Breast epithelium (tissue), 4 donors: ENCODE measurements around the gene MARCHF9. TPM values are rescaled to one million over a fixed set of nuclear protein-coding genes. Genes with fewer than 3 reads are reported as not detected.

ENCODE experiments used
- DNase-seq, 2 donors: peaks; one replicate each; pipeline ENCODE4 v3.0.0-alpha.2; 2019; ENCODE audit warnings: low spot score in 2 of 2
- H3K27ac ChIP-seq, 2 donors: fragments of 200-600 bp; sonication (generic) in 1 of 2; one replicate each; pipeline ENCODE4 v1.5.1; 2016 to 2019; ENCODE audit warnings: mild to moderate bottlenecking in 1 of 2
- H3K27me3 ChIP-seq, 2 donors: fragments of 200-600 bp; sonication (generic) in 1 of 2; one replicate each; pipeline versions ENCODE4 v1.5.1 to v1.6.0; 2017 to 2019; ENCODE audit warnings: control low read depth in 1 of 2, mild to moderate bottlenecking in 1 of 2
- H3K36me3 ChIP-seq: fragments of 200-600 bp; one replicate; pipeline ENCODE4 v1.5.1; 2019
- H3K4me1 ChIP-seq, 2 donors: fragments of 200-600 bp; sonication (generic); one replicate each; pipeline ENCODE4 v1.5.1; 2016 to 2019; ENCODE audit warnings: control low read depth in 1 of 2
- H3K4me3 ChIP-seq, 3 donors: fragments of 200-600 bp; sonication (generic); 1 replicate in 2 of 3; 2 replicates in 1 of 3; pipeline ENCODE4 v1.5.1; 2016 to 2019; ENCODE audit warnings: mild to moderate bottlenecking in 3 of 3, moderate library complexity in 2 of 3
- H3K9me3 ChIP-seq, 2 donors: fragments of 200-600 bp; sonication (generic) in 1 of 2; one replicate each; pipeline ENCODE4 v1.5.1; 2016 to 2019; ENCODE audit warnings: control low read depth in 1 of 2
- CTCF ChIP-seq, 3 donors: fragments of 450-650 bp; IDR thresholded peaks; one replicate each; pipeline ENCODE4 v1.5.1; 2016 to 2017; ENCODE audit warnings: antibody characterized with exemption in 3 of 3, mild to moderate bottlenecking in 3 of 3, moderate library complexity in 3 of 3
- POLR2A ChIP-seq: fragments of 450-650 bp; IDR thresholded peaks from one replicate; pipeline ENCODE4 v1.6.1; 2016; ENCODE audit warnings: antibody characterized with exemption, mild to moderate bottlenecking, moderate library complexity
- POLR2AphosphoS5 ChIP-seq, 3 donors: sonication (generic); formaldehyde crosslinking; IDR thresholded peaks; one replicate each; pipeline ENCODE4 v1.6.1; 2017; ENCODE audit warnings: antibody characterized with exemption in 3 of 3
- intact Hi-C: fragments of 100-400 bp; cut with DNase I; formaldehyde crosslinking; loops from one replicate; pipeline ENCODE4 v1.15.1; 2023; ENCODE audit warnings: low total_unique reads
- total RNA-seq, 3 donors: library from RNA; depleted of rRNA; stranded (reverse); fragments of >200 nt; gene quantifications; one replicate each; pipeline ENCODE4 v1.1.0, GENCODE V29; 2016

Gene MARCHF9
- total RNA-seq, 3 donors from 2014 or later: 6.9 to 9.8 (median 7.5) TPM

GRCh38 chr12:57731411-57732080, 23.4 kb upstream of the MARCHF9 start:
- H3K4me1 ChIP-seq: peaks cover under 1 to 4% of the 10 kb centered on the region in 2 donors
- DNase-seq: no peak
- intact Hi-C loops: no loop called here
- H3K27me3 ChIP-seq: peaks cover 0 to 12% of the 10 kb centered on the region in 2 donors
- no peak overlapping the region for H3K27ac ChIP-seq
- no peaks in the 10 kb centered on the region for H3K36me3 ChIP-seq
- no peak for TF ChIP-seq POLR2AphosphoS5 (IDR thresholded peaks at IDR 0.05)
- no peak for TF ChIP-seq POLR2A
- no peak for TF ChIP-seq CTCF (IDR thresholded peaks at IDR 0.05)
- H3K9me3 ChIP-seq: no peaks in the 10 kb centered on the region
- no peak overlapping the region for H3K4me3 ChIP-seq

GRCh38 chr12:57732270-57732669, 22.6 kb upstream of the MARCHF9 start:
- no peak overlapping the region for H3K27ac ChIP-seq
- H3K36me3 ChIP-seq: no peaks in the 10 kb centered on the region
- H3K4me1 ChIP-seq: peaks cover 6 to 11% of the 10 kb centered on the region in 2 donors
- no peak overlapping the region for H3K4me3 ChIP-seq
- peaks cover 3 to 19% of the 10 kb centered on the region in 2 donors for H3K27me3 ChIP-seq
- no peak for TF ChIP-seq POLR2A
- no peak for TF ChIP-seq CTCF (IDR thresholded peaks at IDR 0.05)
- TF ChIP-seq POLR2AphosphoS5 (IDR thresholded peaks at IDR 0.05): no peak
- DNase-seq: no peak
- intact Hi-C loops: no loop called here
- no peaks in the 10 kb centered on the region for H3K9me3 ChIP-seq

DNA sequence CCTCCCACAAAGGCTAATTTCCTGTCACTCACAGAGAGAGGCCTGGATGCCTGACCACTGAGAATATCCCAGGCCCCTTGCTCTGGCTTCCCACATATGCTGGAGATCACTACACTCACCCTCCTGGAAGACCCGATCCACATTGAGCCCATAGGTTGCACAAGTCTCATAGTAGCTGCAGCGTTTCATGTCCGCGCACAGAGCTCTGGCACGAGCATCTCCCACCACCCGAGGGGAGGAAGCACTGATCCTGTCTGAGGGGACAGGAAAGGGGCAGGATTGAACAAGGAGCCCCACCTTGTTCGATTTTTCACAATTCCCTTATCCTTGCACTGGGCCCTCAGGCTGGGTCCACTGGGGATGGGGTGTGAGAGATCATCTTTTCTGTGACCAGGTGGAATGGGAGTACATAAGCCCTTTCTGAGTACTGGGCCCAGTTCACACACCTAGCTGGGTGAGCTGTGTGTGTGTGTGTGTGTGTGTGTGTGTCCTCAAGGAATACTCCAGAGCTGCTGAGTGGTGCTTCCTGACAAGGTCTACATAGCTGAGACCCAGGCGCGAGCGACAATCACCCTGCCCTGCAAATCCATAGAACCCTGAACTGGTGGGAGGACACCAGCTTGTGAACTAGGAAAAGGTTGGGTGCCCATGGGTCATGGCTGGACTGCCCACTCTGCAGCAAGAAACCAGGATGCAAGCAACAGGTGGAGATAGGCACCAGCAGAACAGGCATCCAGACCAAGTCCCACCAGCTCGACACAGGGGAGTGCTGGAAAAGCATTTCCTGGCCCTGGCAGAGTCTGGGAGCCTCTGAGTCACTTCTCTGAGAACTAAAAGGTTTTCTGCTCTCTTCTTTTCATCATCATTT, 21.9 kb upstream of the MARCHF9 start:
- Histone ChIP-seq H3K4me3 (no peak overlapping the region), H3K9me3 (no peaks in the 10 kb centered on the region), H3K27ac (no peak overlapping the region), H3K4me1 (peaks cover 9 to 15% of the 10 kb centered on the region in 2 donors), H3K27me3 (peaks cover 5 to 26% of the 10 kb centered on the region in 2 donors), H3K36me3 (no peaks in the 10 kb centered on the region)
- intact Hi-C loops: no loop called here
- TF ChIP-seq CTCF (IDR thresholded peaks at IDR 0.05): no peak
- TF ChIP-seq POLR2AphosphoS5 (IDR thresholded peaks at IDR 0.05): no peak
- TF ChIP-seq POLR2A: no peak
- no peak for DNase-seq

DNA sequence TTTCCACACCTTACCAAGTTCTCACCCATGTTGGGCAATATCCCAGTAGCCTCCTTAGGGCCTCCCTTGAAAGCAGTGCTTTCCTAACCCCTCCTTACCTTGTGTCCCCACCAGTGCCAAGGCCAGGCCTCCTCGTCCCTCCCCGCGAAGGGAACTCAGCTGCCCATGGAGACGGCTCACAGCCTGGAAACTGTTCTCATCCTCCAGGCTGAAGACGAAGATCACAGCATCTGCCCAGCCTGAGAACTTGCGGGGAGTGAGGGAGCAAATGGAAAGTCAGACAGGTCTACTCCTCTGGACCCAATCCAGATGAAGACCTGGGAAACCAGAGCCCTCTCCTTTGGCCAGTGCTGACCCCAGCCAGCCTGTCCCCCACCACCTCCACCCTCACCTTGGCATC, 21.0 kb upstream of the MARCHF9 start:
- intact Hi-C loops: no loop called here
- H3K4me3 ChIP-seq: no peak overlapping the region
- TF ChIP-seq POLR2A (no peak), POLR2AphosphoS5 (IDR thresholded peaks at IDR 0.05) (no peak), CTCF (IDR thresholded peaks at IDR 0.05) (no peak)
- H3K27me3 ChIP-seq: peaks cover 14 to 36% of the 10 kb centered on the region in 2 donors
- H3K4me1 ChIP-seq: peaks cover 9 to 15% of the 10 kb centered on the region in 2 donors
- H3K36me3 ChIP-seq: no peaks in the 10 kb centered on the region
- no peaks in the 10 kb centered on the region for H3K9me3 ChIP-seq
- no peak for DNase-seq
- no peak overlapping the region for H3K27ac ChIP-seq

DNA sequence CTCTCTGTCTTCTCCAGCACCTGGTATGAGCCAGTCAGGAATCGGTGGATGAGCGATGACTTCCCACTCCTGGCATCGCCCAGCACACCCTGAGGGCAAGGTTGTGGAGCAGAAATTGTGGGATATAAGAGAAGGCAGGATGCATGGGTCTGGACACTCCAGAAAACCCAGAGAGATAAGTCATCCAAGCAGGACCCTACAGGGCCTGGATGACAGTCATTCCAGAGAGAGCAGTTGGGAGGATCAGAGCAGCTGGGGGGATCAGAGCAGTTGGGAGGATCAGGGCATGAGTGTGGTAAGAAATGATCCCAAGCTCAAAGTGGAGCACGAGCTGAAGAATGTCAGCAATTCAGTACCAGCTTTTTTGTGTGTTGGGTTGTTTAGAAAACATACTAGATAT, 20.3 kb upstream of the MARCHF9 start:
- H3K4me1 ChIP-seq: peaks cover 9 to 15% of the 10 kb centered on the region in 2 donors
- no peak for DNase-seq
- peaks cover 17 to 38% of the 10 kb centered on the region in 2 donors for H3K27me3 ChIP-seq
- H3K4me3 ChIP-seq: no peak overlapping the region
- H3K27ac ChIP-seq: no peak overlapping the region
- no peaks in the 10 kb centered on the region for H3K36me3 ChIP-seq
- no peaks in the 10 kb centered on the region for H3K9me3 ChIP-seq
- intact Hi-C loops: no loop called here
- TF ChIP-seq POLR2A: no peak
- no peak for TF ChIP-seq POLR2AphosphoS5 (IDR thresholded peaks at IDR 0.05)
- no peak for TF ChIP-seq CTCF (IDR thresholded peaks at IDR 0.05)
